WI38 (cell line): Measurements from ENCODE around the gene ENO2.

Experiments used
- H3K4me3 ChIP-seq: 2 replicates; pipeline ENCODE4 v1.5.1; 2011; ENCODE audit warnings: low read depth, mild to moderate bottlenecking, control low read depth, low read length
- CTCF ChIP-seq: IDR thresholded peaks from 2 replicates; pipeline ENCODE4 v1.5.1; 2012; ENCODE audit warnings: low read depth, mild to moderate bottlenecking, control low read depth, low read length

The ENO2 gene

GRCh38 chr12:6960593-6961277, 46.4 kb downstream of the ENO2 start:
- no peak overlapping the region for H3K4me3 ChIP-seq
- 0 out of 2 replicates have a peak, but pooled peaks have one; percentile 11 for TF ChIP-seq CTCF

GRCh38 chr12:6961278-6961694, 46.9 kb downstream of the ENO2 start:
- no peak overlapping the region for H3K4me3 ChIP-seq
- no peak for TF ChIP-seq CTCF

- H3K4me3 ChIP-seq, result no peak overlapping the region
- TF ChIP-seq CTCF, result peak; percentile 65
These were observed 47.4 kb downstream of the ENO2 start for GRCh38 chr12:6961695-6962284.

GRCh38 chr12:6962285-6963015, 48.1 kb downstream of the ENO2 start:
- no peak overlapping the region for H3K4me3 ChIP-seq
- TF ChIP-seq CTCF, result no peak

GRCh38 chr12:6963016-6963731, 48.8 kb downstream of the ENO2 start:
- no peak overlapping the region for H3K4me3 ChIP-seq

GRCh38 chr12:6963791-6964413, 49.5 kb downstream of the ENO2 start:
- no peak overlapping the region for H3K4me3 ChIP-seq
- TF ChIP-seq CTCF, result no peak

More at GRCh38 chr12:6963016-6963731, 48.8 kb downstream of the ENO2 start:
- TF ChIP-seq CTCF, result no peak
